SK-N-SH (cell line): Measurements from ENCODE around the gene FKBP2. TPM values are rescaled to one million over a fixed set of nuclear protein-coding genes. Genes with fewer than 3 reads are reported as not detected.

Source experiments
- CTCF ChIA-PET: fragments of 300-600, 350-600 bp; formaldehyde crosslinking; extraction: SDS; loops from one replicate; lab custom pipeline; 2021; lab: Yijun Ruan, JAX
- POLR2A ChIA-PET: fragments of 350-600 bp; sonication (Branson Sonifier 250); formaldehyde crosslinking; extraction: SDS; loops from one replicate; lab custom pipeline; 2020; ENCODE audit warnings: antibody characterized with exemption, inconsistent platforms; lab: Yijun Ruan, JAX
- DNase-seq: peaks from one replicate; pipeline ENCODE4 v3.0.0; 2012
- H2AFZ ChIP-seq: fragments of 200-600 bp; sonication (generic); 2 replicates; pipeline ENCODE4 v1.8.1; 2016; ENCODE audit warnings: antibody characterized with exemption, mild to moderate bottlenecking, low read depth
- H3F3A ChIP-seq: fragments of 200-600 bp; sonication (generic); replicated peaks from 2 replicates; pipeline ENCODE3; 2016; ENCODE audit warnings: antibody characterized with exemption, mild to moderate bottlenecking; ENCODE audit not compliant: insufficient read depth
- H3K27ac ChIP-seq, 2 experiments: fragments of 200-500 bp in 1 of 2; fragments of 200-600 bp in 1 of 2; sonication (Bioruptor generic) in 1 of 2; sonication (generic), shearing (Covaris generic) in 1 of 2; 2 replicates each; pipeline versions ENCODE4 v1.5.1 to v1.6.1; 2014 to 2016; ENCODE audit warnings: low read depth in 2 of 2, inconsistent platforms in 1 of 2, low read length in 1 of 2, mild to moderate bottlenecking in 1 of 2, mixed read lengths in 1 of 2
- H3K27me3 ChIP-seq: fragments of 200-600 bp; sonication (generic), shearing (Covaris generic); 2 replicates; pipeline ENCODE4 v1.6.1; 2016; ENCODE audit warnings: mixed run types; ENCODE audit not compliant: insufficient read depth
- H3K36me3 ChIP-seq, 2 experiments: fragments of 200-500 bp in 1 of 2; fragments of 200-600 bp in 1 of 2; sonication (Bioruptor generic) in 1 of 2; sonication (generic) in 1 of 2; replicated peaks in 1 of 2; 2 replicates each; pipeline versions ENCODE3 to v1.5.1; 2014 to 2016; ENCODE audit warnings: low read length in 1 of 2, mild to moderate bottlenecking in 1 of 2; ENCODE audit not compliant: insufficient read depth in 2 of 2, control insufficient read depth in 1 of 2
- H3K4me1 ChIP-seq, 2 experiments: fragments of 200-500 bp in 1 of 2; fragments of 200-600 bp in 1 of 2; sonication (Bioruptor generic) in 1 of 2; sonication (generic), shearing (Covaris generic) in 1 of 2; 2 replicates each; pipeline versions ENCODE4 v1.5.1 to v1.6.1; 2014 to 2016; ENCODE audit warnings: low read depth in 1 of 2, low read length in 1 of 2, mixed run types in 1 of 2; ENCODE audit not compliant: insufficient read depth in 2 of 2, control insufficient read depth in 1 of 2
- H3K4me2 ChIP-seq: fragments of 200-600 bp; sonication (generic), shearing (Covaris generic); 2 replicates; pipeline ENCODE4 v1.6.1; 2017; ENCODE audit warnings: mixed run types
- H3K4me3 ChIP-seq, 2 experiments: fragments of 200-500 bp in 1 of 2; fragments of 200-600 bp in 1 of 2; sonication (Bioruptor generic) in 1 of 2; sonication (generic), shearing (Covaris generic) in 1 of 2; 2 replicates each; pipeline versions ENCODE4 v1.5.1 to v1.8.1; 2014 to 2016; ENCODE audit warnings: low read depth in 2 of 2, inconsistent platforms in 1 of 2, low read length in 1 of 2, mild to moderate bottlenecking in 1 of 2, mixed read lengths in 1 of 2, moderate library complexity in 1 of 2
- H3K79me2 ChIP-seq: fragments of 200-600 bp; sonication (generic); 2 replicates; pipeline ENCODE4 v1.8.1; 2017; ENCODE audit warnings: mild to moderate bottlenecking; ENCODE audit not compliant: insufficient read depth
- H3K9ac ChIP-seq: fragments of 200-600 bp; sonication (generic); 2 replicates; pipeline ENCODE4 v1.6.1; 2017; ENCODE audit warnings: mixed run types
- H3K9me2 ChIP-seq: fragments of 200-600 bp; sonication (generic); 2 replicates; pipeline ENCODE4 v1.6.1; 2017; ENCODE audit warnings: mixed run types
- H3K9me3 ChIP-seq: fragments of 200-600 bp; sonication (generic); 2 replicates; pipeline ENCODE4 v1.6.1; 2017; ENCODE audit warnings: mixed run types, mild to moderate bottlenecking, moderate library complexity
- H4K20me1 ChIP-seq: fragments of 200-600 bp; sonication (generic); 2 replicates; pipeline ENCODE4 v1.6.1; 2017; ENCODE audit warnings: mild to moderate bottlenecking, mixed run types; ENCODE audit not compliant: insufficient read depth
- CHD2 ChIP-seq: fragments of 150-350 bp; IDR thresholded peaks from 2 replicates; pipeline ENCODE4 v1.6.1; 2018; ENCODE audit warnings: low read length; ENCODE audit not compliant: partially characterized antibody
- ELF1 ChIP-seq: IDR thresholded peaks from 2 replicates; pipeline ENCODE4 v1.4.0; 2012
- EP300 ChIP-seq, 2 experiments: IDR thresholded peaks; 2 replicates each; pipeline versions ENCODE4 v1.4.0 to v1.6.1; 2012; ENCODE audit warnings: borderline replicate concordance in 1 of 2, low read depth in 1 of 2, low read length in 1 of 2
- EZH2phosphoT487 ChIP-seq: fragments of 200-600 bp; sonication (generic); IDR thresholded peaks from 2 replicates; pipeline ENCODE4 v1.6.1; 2017; ENCODE audit warnings: low read depth, mixed run types, mild to moderate bottlenecking, antibody characterized with exemption, moderate library complexity, borderline replicate concordance
- FOXM1 ChIP-seq: IDR thresholded peaks from 2 replicates; pipeline ENCODE4 v1.4.0; 2012; ENCODE audit warnings: low read depth, mild to moderate bottlenecking
- GABPA ChIP-seq: IDR thresholded peaks from 2 replicates; pipeline ENCODE4 v1.4.0; 2012; ENCODE audit warnings: low read depth, mild to moderate bottlenecking
- GATA2 ChIP-seq: sonication (generic); formaldehyde crosslinking; IDR thresholded peaks from 2 replicates; pipeline ENCODE4 v1.5.0; 2020; ENCODE audit warnings: mild to moderate bottlenecking, missing genetic modification reagents
- JUND ChIP-seq: IDR thresholded peaks from 2 replicates; pipeline ENCODE4 v1.4.0; 2012
- RFX5 ChIP-seq: IDR thresholded peaks from 2 replicates; pipeline ENCODE4 v1.6.1; 2012; ENCODE audit warnings: mild to moderate bottlenecking, improper control_type of control experiment, low read length
- SIN3A ChIP-seq: IDR thresholded peaks from 2 replicates; pipeline ENCODE4 v1.6.1; 2012; ENCODE audit warnings: low read depth, mild to moderate bottlenecking, low read length, moderate library complexity, borderline replicate concordance
- SMC3 ChIP-seq: IDR thresholded peaks from 2 replicates; pipeline ENCODE4 v1.6.1; 2012; ENCODE audit warnings: low read depth, low read length, improper control_type of control experiment
- TAF1 ChIP-seq: IDR thresholded peaks from 2 replicates; pipeline ENCODE4 v1.6.1; 2012; ENCODE audit warnings: low read depth, mild to moderate bottlenecking, low read length, moderate library complexity, borderline replicate concordance
- YY1 ChIP-seq: IDR thresholded peaks from 2 replicates; pipeline ENCODE4 v1.4.0; 2012; ENCODE audit warnings: low read depth, mild to moderate bottlenecking
- WGBS: methylation state at CpG from one replicate; pipeline ENCODE4 v1.1.6; 2017; ENCODE audit warnings: low lambda C conversion rate; 5-methylcytosine and 5-hydroxymethylcytosine counted together
- polyA plus RNA-seq, 3 experiments: library from polyadenylated mRNA; depleted of rRNA; stranded (reverse); fragments of >200 nt; gene quantifications; 2 replicates each; pipeline ENCODE4 v1.2.3, GENCODE V29; 2012
- TF ChIP-seq, protein P1 (sequence below): IDR thresholded peaks from 2 replicates; pipeline ENCODE4; 2012
- TF ChIP-seq, protein P2 (sequence below): IDR thresholded peaks from 2 replicates; pipeline ENCODE4 v1.4.0; 2012; ENCODE audit warnings: low read depth, borderline replicate concordance
- TF ChIP-seq, protein P3 (sequence below): fragments of 200-600 bp; sonication (generic); IDR thresholded peaks from 2 replicates; pipeline ENCODE4 v1.6.1; 2017; ENCODE audit warnings: antibody characterized with exemption, mild to moderate bottlenecking, moderate library complexity

The FKBP2 gene
- polyA plus RNA-seq, 1 of the 3 experiments (the other 2 are of a cell fraction) = 127 TPM

DNA sequence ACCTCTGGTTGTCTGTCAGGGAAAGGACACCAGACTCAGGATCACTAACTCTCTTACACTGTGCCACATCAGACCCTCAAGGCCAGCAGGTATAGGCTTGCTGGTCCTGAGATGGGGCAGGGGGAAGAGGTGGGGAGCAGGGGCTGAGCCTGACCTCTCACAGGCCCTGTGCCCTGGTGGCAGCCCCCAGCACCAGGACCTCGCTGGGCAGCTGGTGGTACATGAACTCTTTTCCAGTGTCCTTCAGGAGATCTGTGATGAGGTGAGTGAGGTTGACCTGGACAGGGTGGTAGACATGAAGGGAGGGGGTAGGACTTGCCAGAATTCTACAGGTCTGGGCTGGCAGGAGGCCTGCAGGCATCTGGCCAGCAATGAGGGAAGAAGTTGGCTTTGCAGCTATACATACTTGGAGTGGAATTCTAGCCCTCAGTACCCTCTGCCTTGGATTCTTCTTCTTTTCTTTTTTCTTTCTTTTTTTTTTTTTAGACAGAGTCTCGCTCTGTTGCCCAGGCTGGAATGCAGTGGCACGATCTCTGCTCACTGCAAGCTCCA is 13.4 kb upstream of the FKBP2 start:
- peaks cover 0 to 14% of the 10 kb centered on the region in 2 experiments for H3K36me3 ChIP-seq
- H4K20me1 ChIP-seq = no peaks in the 10 kb centered on the region
- no peak overlapping the region for H2AFZ ChIP-seq
- no peaks in the 10 kb centered on the region for H3K9me2 ChIP-seq
- peaks cover 42% of the 10 kb centered on the region for H3K79me2 ChIP-seq
- H3K4me3 ChIP-seq = peak overlapping the region; percentile 88 to 97
- peak overlapping the region; percentile 75 for H3K9ac ChIP-seq
- TF ChIP-seq YY1 (no peak), SIN3A (no peak), ELF1 (no peak), RFX5 (no peak), CHD2 (no peak), SMC3 (no peak), EP300 (IDR thresholded peaks at IDR 0.05; ENCODE audit: borderline replicate concordance in 1 of 2, low read depth in 1 of 2, low read length in 1 of 2) (no peak)
- TF ChIP-seq, all 33 proteins: peak for 0
- POLR2A ChIA-PET = interaction anchor here (1.1 to 1.7 kb wide), 4 partner anchors 19 to 57 kb away, joined by 3 to 5 read pairs (median 4); partner anchors contain the start of genes BAD and PPP1R14B
- H3F3A ChIP-seq = peaks cover 10% of the 10 kb centered on the region
- no peaks in the 10 kb centered on the region for H3K27me3 ChIP-seq
- H3K9me3 ChIP-seq = no peaks in the 10 kb centered on the region
- CTCF ChIA-PET = interaction anchor here (0.7 to 5.2 kb wide), 3 partner anchors 11 to 77 kb away, joined by 3 to 36 read pairs (median 9); partner anchors contain the start of genes ESRRA and PLCB3
- peak overlapping the region in 1 of 2 experiments; percentile 31; a peak in 1 of 4 replicates for H3K27ac ChIP-seq
- peak overlapping the region; percentile 98 for H3K4me2 ChIP-seq
- 85% methylated on average over 2 of the region's 3 CpGs for WGBS
- peaks cover 15 to 48% of the 10 kb centered on the region in 2 experiments; a peak in 2 of 4 replicates for H3K4me1 ChIP-seq
- no peak for DNase-seq

DNA sequence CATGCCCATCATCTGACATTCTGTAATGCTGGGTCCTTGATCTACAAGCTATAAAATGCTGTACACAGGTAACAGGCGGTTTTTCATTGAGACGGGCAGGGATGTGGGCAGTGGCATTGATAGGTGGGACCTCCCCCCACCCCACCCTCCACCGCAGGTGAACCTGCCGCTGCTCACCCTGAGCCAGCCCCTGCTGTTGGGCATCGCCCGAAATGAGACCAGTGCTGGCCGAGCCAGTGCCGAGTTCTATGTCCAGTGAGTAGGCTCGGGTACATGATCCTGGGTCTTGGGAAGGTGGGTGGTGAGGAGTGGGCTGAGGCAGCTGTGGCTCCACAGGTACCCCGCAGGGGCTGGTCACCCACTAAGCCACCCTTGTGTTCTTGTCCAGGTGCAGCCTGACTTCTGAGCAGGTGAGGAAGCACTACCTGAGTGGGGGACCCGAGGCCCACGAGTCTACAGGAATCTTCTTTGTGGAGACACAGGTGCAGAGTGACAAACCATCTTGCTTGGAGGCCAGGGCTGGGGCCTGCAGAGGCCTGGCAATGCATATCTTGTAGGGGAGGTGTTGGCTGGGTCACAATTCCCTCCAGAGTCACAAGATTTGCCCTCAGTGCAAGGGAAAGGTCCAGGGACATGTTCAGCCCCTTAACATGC is 11.7 kb upstream of the FKBP2 start:
- Histone ChIP-seq H3K27ac (peak overlapping the region in 1 of 2 experiments; percentile 60; a peak in 2 of 4 replicates), H3K36me3 (peaks cover 0 to 4% of the 10 kb centered on the region in 2 experiments), H3K4me3 (no peak overlapping the region), H3K27me3 (no peaks in the 10 kb centered on the region), H4K20me1 (no peaks in the 10 kb centered on the region), H3K4me2 (peak overlapping the region; percentile 90; the same call in 1 of the 2 replicates), H3F3A (peaks cover 20% of the 10 kb centered on the region), H3K9me2 (no peaks in the 10 kb centered on the region), H3K9me3 (no peaks in the 10 kb centered on the region), H3K9ac (no peak overlapping the region), H2AFZ (no peak overlapping the region), H3K4me1 (peaks cover 15 to 58% of the 10 kb centered on the region in 2 experiments; a peak in 2 of 4 replicates), H3K79me2 (peaks cover 50% of the 10 kb centered on the region)
- ChIA-PET CTCF (no interaction called here), POLR2A (interaction anchor here (0.8 kb wide), 1 partner anchor 9 kb away, joined by 3 read pairs; no protein-coding TSS in a partner anchor)
- no peak for DNase-seq
- 90% methylated on average over 3 of the region's 12 CpGs for WGBS
- TF ChIP-seq FOXM1 (no peak), EZH2phosphoT487 (no peak), JUND (no peak), GABPA (no peak), SIN3A (no peak), TAF1 (no peak), GATA2 (CRISPR knock-in tag) (no peak)
- TF ChIP-seq, protein P1, sequence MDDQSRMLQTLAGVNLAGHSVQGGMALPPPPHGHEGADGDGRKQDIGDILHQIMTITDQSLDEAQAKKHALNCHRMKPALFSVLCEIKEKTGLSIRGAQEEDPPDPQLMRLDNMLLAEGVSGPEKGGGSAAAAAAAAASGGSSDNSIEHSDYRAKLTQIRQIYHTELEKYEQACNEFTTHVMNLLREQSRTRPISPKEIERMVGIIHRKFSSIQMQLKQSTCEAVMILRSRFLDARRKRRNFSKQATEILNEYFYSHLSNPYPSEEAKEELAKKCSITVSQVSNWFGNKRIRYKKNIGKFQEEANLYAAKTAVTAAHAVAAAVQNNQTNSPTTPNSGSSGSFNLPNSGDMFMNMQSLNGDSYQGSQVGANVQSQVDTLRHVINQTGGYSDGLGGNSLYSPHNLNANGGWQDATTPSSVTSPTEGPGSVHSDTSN = no peak
- TF ChIP-seq, protein P2, sequence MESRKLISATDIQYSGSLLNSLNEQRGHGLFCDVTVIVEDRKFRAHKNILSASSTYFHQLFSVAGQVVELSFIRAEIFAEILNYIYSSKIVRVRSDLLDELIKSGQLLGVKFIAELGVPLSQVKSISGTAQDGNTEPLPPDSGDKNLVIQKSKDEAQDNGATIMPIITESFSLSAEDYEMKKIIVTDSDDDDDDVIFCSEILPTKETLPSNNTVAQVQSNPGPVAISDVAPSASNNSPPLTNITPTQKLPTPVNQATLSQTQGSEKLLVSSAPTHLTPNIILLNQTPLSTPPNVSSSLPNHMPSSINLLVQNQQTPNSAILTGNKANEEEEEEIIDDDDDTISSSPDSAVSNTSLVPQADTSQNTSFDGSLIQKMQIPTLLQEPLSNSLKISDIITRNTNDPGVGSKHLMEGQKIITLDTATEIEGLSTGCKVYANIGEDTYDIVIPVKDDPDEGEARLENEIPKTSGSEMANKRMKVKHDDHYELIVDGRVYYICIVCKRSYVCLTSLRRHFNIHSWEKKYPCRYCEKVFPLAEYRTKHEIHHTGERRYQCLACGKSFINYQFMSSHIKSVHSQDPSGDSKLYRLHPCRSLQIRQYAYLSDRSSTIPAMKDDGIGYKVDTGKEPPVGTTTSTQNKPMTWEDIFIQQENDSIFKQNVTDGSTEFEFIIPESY = no peak
- TF ChIP-seq, protein P3, sequence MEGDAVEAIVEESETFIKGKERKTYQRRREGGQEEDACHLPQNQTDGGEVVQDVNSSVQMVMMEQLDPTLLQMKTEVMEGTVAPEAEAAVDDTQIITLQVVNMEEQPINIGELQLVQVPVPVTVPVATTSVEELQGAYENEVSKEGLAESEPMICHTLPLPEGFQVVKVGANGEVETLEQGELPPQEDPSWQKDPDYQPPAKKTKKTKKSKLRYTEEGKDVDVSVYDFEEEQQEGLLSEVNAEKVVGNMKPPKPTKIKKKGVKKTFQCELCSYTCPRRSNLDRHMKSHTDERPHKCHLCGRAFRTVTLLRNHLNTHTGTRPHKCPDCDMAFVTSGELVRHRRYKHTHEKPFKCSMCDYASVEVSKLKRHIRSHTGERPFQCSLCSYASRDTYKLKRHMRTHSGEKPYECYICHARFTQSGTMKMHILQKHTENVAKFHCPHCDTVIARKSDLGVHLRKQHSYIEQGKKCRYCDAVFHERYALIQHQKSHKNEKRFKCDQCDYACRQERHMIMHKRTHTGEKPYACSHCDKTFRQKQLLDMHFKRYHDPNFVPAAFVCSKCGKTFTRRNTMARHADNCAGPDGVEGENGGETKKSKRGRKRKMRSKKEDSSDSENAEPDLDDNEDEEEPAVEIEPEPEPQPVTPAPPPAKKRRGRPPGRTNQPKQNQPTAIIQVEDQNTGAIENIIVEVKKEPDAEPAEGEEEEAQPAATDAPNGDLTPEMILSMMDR = no peak
